ENCODE data around the gene PTS. TPM values are rescaled to one million over a fixed set of nuclear protein-coding genes. Genes with fewer than 3 reads are reported as not detected.

The PTS gene
- total RNA-seq, 1 experiment from 2014 or later, result 48.6 TPM

- Histone ChIP-seq H3K79me1 (ENCODE audit: insufficient read depth, low read depth, low read length, poor library complexity, severe bottlenecking) (no peaks in the 10 kb centered on the region), H4K91ac (ENCODE audit: insufficient read length, low read depth, low read length) (no peak overlapping the region), H2BK12ac (ENCODE audit: insufficient read length, low read depth, low read length) (no peak overlapping the region), H3K4me1 (ENCODE audit: insufficient read depth, low read length) (no peaks in the 10 kb centered on the region), H2AFZ (ENCODE audit: low read length) (no peak overlapping the region), H4K20me1 (ENCODE audit: control insufficient read depth, insufficient read depth, insufficient read length) (no peaks in the 10 kb centered on the region), H3K9me3 (ENCODE audit: control insufficient read depth, low read depth, low read length) (no peaks in the 10 kb centered on the region), H4K5ac (ENCODE audit: insufficient read length, low read depth, low read length) (no peak overlapping the region), H3K23ac (ENCODE audit: insufficient read length, low read depth, low read length) (no peak overlapping the region), H3K56ac (ENCODE audit: insufficient read length, low read depth, low read length) (no peak overlapping the region), H3K79me2 (ENCODE audit: insufficient read depth, low read length) (no peaks in the 10 kb centered on the region), H2BK20ac (ENCODE audit: low read depth, low read length, poor library complexity, severe bottlenecking) (no peak overlapping the region), H3K27me3 (ENCODE audit: insufficient read depth, low read length) (no peaks in the 10 kb centered on the region), H3K4me2 (ENCODE audit: insufficient read depth, insufficient read length, low read length) (no peak overlapping the region), H2BK120ac (ENCODE audit: low read depth, low read length, poor library complexity, severe bottlenecking) (no peak overlapping the region), H3K18ac (ENCODE audit: insufficient read length, low read depth, low read length) (no peak overlapping the region), H3K9ac (ENCODE audit: extremely low read depth, insufficient read length, low read length) (no peak overlapping the region), H4K8ac (replicated peaks; ENCODE audit: insufficient read length, low read depth, low read length) (no peak overlapping the region), H3K4ac (ENCODE audit: low read depth, low read length) (no peak overlapping the region), H2AK5ac (ENCODE audit: insufficient read length, low read length) (no peak overlapping the region), H3K23me2 (ENCODE audit: insufficient read length, low read depth, low read length, poor library complexity, severe bottlenecking) (no peaks in the 10 kb centered on the region), H3K14ac (ENCODE audit: insufficient read depth, low read length) (no peak overlapping the region), H3T11ph (ENCODE audit: low read length) (no peak overlapping the region), H2BK5ac (ENCODE audit: insufficient read length, low read length) (no peak overlapping the region), H3K27ac (ENCODE audit: insufficient read length, low read depth, low read length) (no peak overlapping the region), H2BK15ac (ENCODE audit: low read depth, low read length) (no peak overlapping the region)
- no CpG with 5 or more reads among the region's 6 CpGs for WGBS (ENCODE audit: extremely low coverage, insufficient read length, low lambda C conversion rate)
- H3K36me3 Mint-ChIP-seq (ENCODE audit: insufficient read depth in 1 of 3, low read depth in 3 of 3), result no peaks in the 10 kb centered on the region
- H3K4me1 Mint-ChIP-seq, result no peaks in the 10 kb centered on the region
- no peak overlapping the region for H3K27ac Mint-ChIP-seq
- H3K9me3 Mint-ChIP-seq, result no peaks in the 10 kb centered on the region
- H3K27me3 Mint-ChIP-seq (ENCODE audit: low read depth), result peaks cover 6% of the 10 kb centered on the region
- DNase-seq, result no peak
- no peak for TF ChIP-seq CTCF (conservative IDR thresholded peaks at IDR 0.05)
- no peak overlapping the region for H3K4me3 Mint-ChIP-seq
Observed at GRCh38 chr11:112215621-112216020, 10.6 kb upstream of the PTS start.

Data from H9 (cell line).